Neutrophil (primary cell): ENCODE data around the gene KLHL18.
"Not testable (repeated sequence)": the region's sequence is repeated elsewhere in the genome, so short reads cannot be mapped to it uniquely, and the experiment has no call there.

Experiments used
- H3K27ac ChIP-seq: fragments of 200-600 bp; sonication (generic); 2 replicates; pipeline ENCODE4 v1.5.1; 2016; ENCODE audit warnings: mild to moderate bottlenecking, moderate library complexity
- H3K27me3 ChIP-seq: fragments of 200-600 bp; sonication (generic); 2 replicates; pipeline ENCODE4 v1.6.0; 2016; ENCODE audit warnings: mild to moderate bottlenecking
- H3K36me3 ChIP-seq: fragments of 200-600 bp; sonication (generic); 2 replicates; pipeline ENCODE4 v1.5.1; 2017
- H3K4me1 ChIP-seq, 2 experiments: fragments of 200-600 bp in 1 of 2; sonication (generic) in 1 of 2; 1 replicate in 1 of 2; 2 replicates in 1 of 2; pipeline versions ENCODE4 v1.5.1 to v1.6.1; 2013 to 2016; ENCODE audit warnings: low read depth in 1 of 2, low read length in 1 of 2, mild to moderate bottlenecking in 1 of 2, moderate library complexity in 1 of 2; ENCODE audit not compliant: control insufficient read depth in 1 of 2, insufficient read depth in 1 of 2
- H3K4me3 ChIP-seq, 2 experiments: fragments of 200-600 bp in 1 of 2; sonication (generic) in 1 of 2; 1 replicate in 1 of 2; 2 replicates in 1 of 2; pipeline ENCODE4 v1.5.1; 2013 to 2016; ENCODE audit warnings: low read depth in 1 of 2, low read length in 1 of 2, mild to moderate bottlenecking in 1 of 2, moderate library complexity in 1 of 2
- H3K9me3 ChIP-seq: fragments of 200-600 bp; sonication (generic); 2 replicates; pipeline ENCODE4 v1.5.1; 2016
- CTCF ChIP-seq: fragments of 200-600 bp; sonication (generic); IDR thresholded peaks from 2 replicates; pipeline ENCODE4 v1.5.1; 2016; ENCODE audit warnings: antibody characterized with exemption

Gene KLHL18

GRCh38 chr3:47362701-47363100 is 80.0 kb downstream of the KLHL18 start:
- Histone ChIP-seq H3K27ac (peak overlapping the region; percentile 93), H3K4me1 (peaks cover 58 to 61% of the 10 kb centered on the region in 2 experiments), H3K9me3 (no peaks in the 10 kb centered on the region), H3K4me3 (peak overlapping the region; percentile 26 to 28), H3K27me3 (no peaks in the 10 kb centered on the region), H3K36me3 (no peaks in the 10 kb centered on the region)
- TF ChIP-seq CTCF = no peak

- TF ChIP-seq CTCF = no peak
These were observed 82.7 kb downstream of the KLHL18 start for GRCh38 chr3:47365213-47366153.

GRCh38 chr3:47366833-47367232 is 84.1 kb downstream of the KLHL18 start:
- no peaks in the 10 kb centered on the region for H3K27me3 ChIP-seq
- peaks cover 91 to 96% of the 10 kb centered on the region in 2 experiments for H3K4me1 ChIP-seq
- no peaks in the 10 kb centered on the region for H3K9me3 ChIP-seq
- no peak for TF ChIP-seq CTCF
- no peak overlapping the region for H3K4me3 ChIP-seq
- peak overlapping the region; percentile 54 for H3K27ac ChIP-seq
- no peaks in the 10 kb centered on the region for H3K36me3 ChIP-seq

More at GRCh38 chr3:47365213-47366153, 82.7 kb downstream of the KLHL18 start:
- Histone ChIP-seq H3K4me3 (no peak overlapping the region), H3K4me1 (peaks cover 86 to 89% of the 10 kb centered on the region in 2 experiments), H3K9me3 (no peaks in the 10 kb centered on the region), H3K36me3 (no peaks in the 10 kb centered on the region), H3K27me3 (no peaks in the 10 kb centered on the region), H3K27ac (peak overlapping the region; percentile 93)

- peaks cover 91 to 96% of the 10 kb centered on the region in 2 experiments for H3K4me1 ChIP-seq
- H3K36me3 ChIP-seq = no peaks in the 10 kb centered on the region
- peak overlapping the region; percentile 54 for H3K27ac ChIP-seq
- H3K27me3 ChIP-seq = no peaks in the 10 kb centered on the region
- TF ChIP-seq CTCF = no peak
- H3K4me3 ChIP-seq = no peak overlapping the region
- no peaks in the 10 kb centered on the region for H3K9me3 ChIP-seq
These were observed 84.9 kb downstream of the KLHL18 start for GRCh38 chr3:47367631-47368030.

- peaks cover 82 to 83% of the 10 kb centered on the region in 2 experiments for H3K4me1 ChIP-seq
- H3K27me3 ChIP-seq, H3K36me3 ChIP-seq, H3K9me3 ChIP-seq: not testable (repeated sequence)
- peak overlapping the region in 1 of 2 experiments; percentile 30 for H3K4me3 ChIP-seq
- H3K27ac ChIP-seq = peak overlapping the region; percentile 78
These were observed 87.3 kb downstream of the KLHL18 start for GRCh38 chr3:47370020-47370419.
